Gastrocnemius medialis (tissue), 4 donors: ENCODE measurements around the gene GNG13.

ENCODE experiments used
- CTCF ChIP-seq, 5 experiments: fragments of 450-650 bp in 3 of 5; fragments of 200-600 bp in 2 of 5; sonication (generic) in 2 of 5; IDR thresholded peaks in 4 of 5; conservative IDR thresholded peaks in 1 of 5; 1 replicate in 4 of 5; 2 replicates in 1 of 5; pipeline ENCODE4 v1.5.1; 2016 to 2019; ENCODE audit warnings: antibody characterized with exemption in 5 of 5, mild to moderate bottlenecking in 3 of 5, moderate library complexity in 3 of 5
- POLR2A ChIP-seq, 2 donors: fragments of 450-650 bp; IDR thresholded peaks; one replicate each; pipeline ENCODE4 v1.6.1; 2017; ENCODE audit warnings: antibody characterized with exemption in 2 of 2, mild to moderate bottlenecking in 2 of 2, moderate library complexity in 2 of 2

GRCh38 chr16:805474-805873 lies 4.9 kb upstream of the GNG13 start:
- TF ChIP-seq CTCF (IDR thresholded peaks at IDR 0.05 in 4 of 5, conservative IDR thresholded peaks at IDR 0.05 in 1 of 5), result no peak
- no peak for TF ChIP-seq POLR2A (IDR thresholded peaks at IDR 0.05)
